Stomach (tissue), 4 donors: ENCODE measurements around the gene ZNF778.

ENCODE experiments used
- POLR2AphosphoS5 ChIP-seq, 3 donors: sonication (generic); formaldehyde crosslinking; IDR thresholded peaks; one replicate each; pipeline ENCODE4 v1.6.1; 2016; ENCODE audit warnings: antibody characterized with exemption in 3 of 3
- TF ChIP-seq, protein P1 (sequence below), 7 experiments: fragments of 450-650 bp in 4 of 7; fragments of 200-600 bp in 3 of 7; sonication (generic) in 3 of 7; IDR thresholded peaks; one replicate each; pipeline ENCODE4 v1.5.1; 2016 to 2019; ENCODE audit warnings: antibody characterized with exemption in 7 of 7, control low read depth in 2 of 7, mild to moderate bottlenecking in 1 of 7

DNA sequence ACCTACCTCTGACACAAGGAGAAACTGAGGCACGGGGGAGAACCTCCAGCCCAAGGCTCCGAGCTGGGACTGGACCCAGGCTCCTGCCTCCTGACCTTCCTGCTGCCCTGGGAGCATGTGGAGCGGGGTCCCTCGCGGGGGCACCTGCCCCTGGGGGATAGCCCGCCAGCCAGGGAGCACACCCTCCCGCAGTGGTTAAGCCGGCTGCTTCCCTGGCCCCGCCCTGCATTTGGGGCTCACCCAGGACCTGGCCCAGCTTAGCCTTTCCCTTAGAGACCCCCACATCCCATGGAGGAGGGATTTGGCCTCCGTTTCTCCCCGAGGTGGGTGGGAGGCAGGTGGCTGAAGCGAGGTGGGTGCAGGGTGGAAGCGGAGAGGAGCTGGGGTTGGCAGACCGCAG lies 47.7 kb upstream of the ZNF778 start:
- no peak for TF ChIP-seq POLR2AphosphoS5 (IDR thresholded peaks at IDR 0.05)
- TF ChIP-seq, protein P1, sequence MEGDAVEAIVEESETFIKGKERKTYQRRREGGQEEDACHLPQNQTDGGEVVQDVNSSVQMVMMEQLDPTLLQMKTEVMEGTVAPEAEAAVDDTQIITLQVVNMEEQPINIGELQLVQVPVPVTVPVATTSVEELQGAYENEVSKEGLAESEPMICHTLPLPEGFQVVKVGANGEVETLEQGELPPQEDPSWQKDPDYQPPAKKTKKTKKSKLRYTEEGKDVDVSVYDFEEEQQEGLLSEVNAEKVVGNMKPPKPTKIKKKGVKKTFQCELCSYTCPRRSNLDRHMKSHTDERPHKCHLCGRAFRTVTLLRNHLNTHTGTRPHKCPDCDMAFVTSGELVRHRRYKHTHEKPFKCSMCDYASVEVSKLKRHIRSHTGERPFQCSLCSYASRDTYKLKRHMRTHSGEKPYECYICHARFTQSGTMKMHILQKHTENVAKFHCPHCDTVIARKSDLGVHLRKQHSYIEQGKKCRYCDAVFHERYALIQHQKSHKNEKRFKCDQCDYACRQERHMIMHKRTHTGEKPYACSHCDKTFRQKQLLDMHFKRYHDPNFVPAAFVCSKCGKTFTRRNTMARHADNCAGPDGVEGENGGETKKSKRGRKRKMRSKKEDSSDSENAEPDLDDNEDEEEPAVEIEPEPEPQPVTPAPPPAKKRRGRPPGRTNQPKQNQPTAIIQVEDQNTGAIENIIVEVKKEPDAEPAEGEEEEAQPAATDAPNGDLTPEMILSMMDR (IDR thresholded peaks at IDR 0.05) = no peak
